GM13977 (cell line): ENCODE measurements around the gene IL25.
A peak's percentile ranks its signal among the peaks of the same experiment; 100 is the strongest.

Experiments
- DNase-seq: peaks from one replicate; pipeline ENCODE4 v3.0.0; 2012; ENCODE audit warnings: low spot score
- in situ Hi-C: fragments of 300-500 bp; cut with MboI; formaldehyde crosslinking; loops from one replicate; pipeline ENCODE4 v1.12.0; 2022; ENCODE audit warnings: low sequenced_read_pairs, low pct_unique_long_range_greater_than_20kb, mixed read lengths, inconsistent platforms; ENCODE audit not compliant: unreplicated experiment
- TF ChIP-seq, protein P1 (sequence below): IDR thresholded peaks from 2 replicates; pipeline ENCODE4 v1.5.1; 2012; ENCODE audit warnings: mild to moderate bottlenecking, control low read depth; ENCODE audit not compliant: insufficient read depth; ENCODE audit errors: extremely low read depth, missing control alignments

The IL25 gene

DNA sequence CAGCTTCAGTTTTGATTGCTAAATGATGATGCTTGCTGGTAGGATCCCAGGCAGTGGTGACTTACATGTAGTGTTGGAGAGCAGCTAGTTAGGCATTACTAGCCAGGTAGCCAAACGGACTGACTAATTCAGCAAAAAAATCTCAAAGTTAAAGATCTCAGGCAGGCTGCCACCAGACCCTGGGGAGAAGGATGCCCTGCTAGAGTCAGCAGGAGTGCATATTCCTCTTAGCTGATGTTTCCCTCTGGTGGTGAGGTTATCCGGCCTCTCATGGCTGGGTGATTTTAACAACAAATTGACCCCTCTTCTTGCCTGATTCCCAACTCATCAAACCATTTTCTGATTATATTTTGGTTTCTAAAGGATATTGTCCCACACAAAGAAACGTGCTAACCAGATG, 10.4 kb upstream of the IL25 start:
- in situ Hi-C loops: no loop called here
- TF ChIP-seq, protein P1, sequence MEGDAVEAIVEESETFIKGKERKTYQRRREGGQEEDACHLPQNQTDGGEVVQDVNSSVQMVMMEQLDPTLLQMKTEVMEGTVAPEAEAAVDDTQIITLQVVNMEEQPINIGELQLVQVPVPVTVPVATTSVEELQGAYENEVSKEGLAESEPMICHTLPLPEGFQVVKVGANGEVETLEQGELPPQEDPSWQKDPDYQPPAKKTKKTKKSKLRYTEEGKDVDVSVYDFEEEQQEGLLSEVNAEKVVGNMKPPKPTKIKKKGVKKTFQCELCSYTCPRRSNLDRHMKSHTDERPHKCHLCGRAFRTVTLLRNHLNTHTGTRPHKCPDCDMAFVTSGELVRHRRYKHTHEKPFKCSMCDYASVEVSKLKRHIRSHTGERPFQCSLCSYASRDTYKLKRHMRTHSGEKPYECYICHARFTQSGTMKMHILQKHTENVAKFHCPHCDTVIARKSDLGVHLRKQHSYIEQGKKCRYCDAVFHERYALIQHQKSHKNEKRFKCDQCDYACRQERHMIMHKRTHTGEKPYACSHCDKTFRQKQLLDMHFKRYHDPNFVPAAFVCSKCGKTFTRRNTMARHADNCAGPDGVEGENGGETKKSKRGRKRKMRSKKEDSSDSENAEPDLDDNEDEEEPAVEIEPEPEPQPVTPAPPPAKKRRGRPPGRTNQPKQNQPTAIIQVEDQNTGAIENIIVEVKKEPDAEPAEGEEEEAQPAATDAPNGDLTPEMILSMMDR: no peak
- DNase-seq: no peak

DNA sequence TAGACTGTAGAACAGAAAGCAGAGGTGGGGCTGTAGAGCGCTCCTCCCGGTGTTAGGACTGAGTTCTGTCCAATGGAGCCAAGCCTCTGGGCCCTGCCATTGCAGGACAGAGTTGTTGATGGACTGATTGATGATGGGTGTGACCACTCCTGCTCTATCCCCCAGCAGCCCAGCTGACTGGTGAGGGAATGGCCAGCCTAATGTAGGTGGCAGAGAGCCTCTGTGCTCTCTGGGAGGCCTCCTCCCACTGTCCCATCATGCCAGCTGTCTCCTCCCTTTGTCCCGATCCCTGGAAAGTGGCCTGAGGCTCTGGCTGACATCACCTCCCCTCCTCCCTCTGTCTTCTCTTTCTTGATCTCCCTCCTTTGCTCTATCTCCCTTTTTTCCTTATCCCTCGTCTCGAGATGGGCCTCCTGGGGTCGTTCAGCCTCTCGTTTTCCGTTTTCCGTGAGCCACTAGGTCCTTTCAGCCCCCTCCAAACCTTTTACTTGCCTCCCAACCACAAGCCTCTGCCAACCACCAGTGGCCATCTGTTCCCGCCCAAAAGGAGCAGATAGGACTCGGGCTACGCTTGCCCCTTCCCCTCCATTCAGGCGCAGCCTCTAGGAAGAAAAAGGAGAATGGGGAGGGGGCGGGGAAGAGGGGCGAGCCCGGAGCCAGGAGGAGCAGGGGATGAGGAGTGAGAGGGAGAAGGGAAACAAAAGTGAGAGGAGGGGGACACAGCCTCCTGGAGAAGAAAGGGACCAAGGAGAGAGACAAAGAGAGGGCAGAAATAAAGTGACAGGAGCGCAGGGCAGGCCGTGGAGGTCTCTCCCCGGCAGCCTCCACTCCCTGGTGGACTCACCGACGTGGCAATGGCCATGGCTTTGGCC, 8.2 kb upstream of the IL25 start:
- TF ChIP-seq, protein P1: no peak
- DNase-seq: no peak
- in situ Hi-C loops: no loop called here

DNA sequence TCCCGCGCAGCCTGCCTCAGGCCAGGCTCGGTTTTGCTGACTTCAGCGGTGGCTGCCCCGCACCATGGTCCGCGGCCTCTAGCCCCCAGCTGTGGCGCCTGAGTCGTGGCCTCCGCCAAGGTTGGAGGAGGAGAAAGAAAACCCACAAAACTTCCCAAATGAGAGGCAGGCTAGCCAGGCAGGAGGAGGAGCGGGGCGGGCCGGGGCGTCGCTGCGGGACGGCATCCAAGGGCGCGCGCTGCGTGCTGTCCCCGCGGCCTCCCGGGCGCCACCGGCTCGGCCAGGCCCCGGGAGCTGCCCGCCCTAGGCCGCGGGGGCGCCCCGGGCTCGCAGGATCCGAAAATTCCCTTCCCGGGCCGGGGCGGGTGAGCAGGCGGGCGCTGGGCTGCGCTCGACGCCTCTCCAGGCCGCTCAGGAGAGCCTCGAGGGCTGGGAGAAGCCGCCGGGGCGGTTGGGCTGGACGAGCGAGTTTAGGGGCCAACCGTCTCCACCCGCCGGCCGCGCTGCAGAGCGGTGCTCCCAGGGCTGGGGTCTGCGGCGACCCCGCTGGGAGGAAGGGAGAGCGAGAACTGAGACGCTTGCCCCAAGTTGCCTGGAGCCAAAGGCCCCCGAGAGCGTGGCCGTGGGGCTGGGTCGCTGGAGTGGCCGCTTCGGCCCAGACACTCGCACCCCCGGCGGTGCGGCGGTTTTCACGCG, 7.4 kb upstream of the IL25 start, which contains the start of gene EFS:
EFS (minus strand) TSS at position 137 of the 696 bp plus-strand sequence. CDS start 147 bp downstream, outside the sequence.
- in situ Hi-C loops: no loop called here
- TF ChIP-seq, protein P1: no peak
- DNase-seq: peak; percentile 48

DNA sequence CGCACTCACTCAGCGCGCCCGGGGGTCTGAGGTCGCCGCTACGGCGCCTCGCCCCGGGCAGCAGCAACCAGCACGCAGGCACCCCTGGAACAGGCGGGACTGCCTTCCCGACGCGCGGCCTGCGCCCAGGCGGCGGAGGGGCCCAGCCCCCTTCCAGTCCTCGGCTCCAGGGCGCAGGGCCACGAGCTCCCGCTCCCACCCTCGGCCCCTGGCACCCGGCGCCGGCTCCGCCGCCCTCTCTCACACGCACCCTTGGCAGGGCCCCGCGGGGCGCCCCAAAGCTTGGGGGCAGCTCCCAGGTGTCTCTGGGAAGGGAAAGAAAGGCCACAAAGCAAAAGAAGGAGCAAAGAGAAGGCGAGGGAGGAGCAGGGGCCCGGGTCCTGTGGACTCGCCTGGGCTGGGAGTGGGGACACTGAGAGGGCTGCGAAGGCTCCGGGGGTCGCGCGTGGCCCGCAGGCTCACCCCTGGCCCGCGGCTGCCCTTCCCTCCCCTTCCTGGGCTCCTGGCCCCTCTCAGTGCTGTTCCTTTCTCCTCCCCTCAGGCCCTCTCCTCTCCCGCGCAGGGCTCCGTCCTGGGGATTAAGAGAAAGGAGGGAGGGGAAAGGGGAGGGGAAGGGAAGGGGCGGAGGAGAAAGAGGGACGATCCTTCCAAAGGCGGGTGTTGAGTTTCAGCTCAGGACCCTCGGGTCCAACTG, 6.7 kb upstream of the IL25 start:
- in situ Hi-C loops: no loop called here
- TF ChIP-seq, protein P1: no peak
- DNase-seq: no peak

DNA sequence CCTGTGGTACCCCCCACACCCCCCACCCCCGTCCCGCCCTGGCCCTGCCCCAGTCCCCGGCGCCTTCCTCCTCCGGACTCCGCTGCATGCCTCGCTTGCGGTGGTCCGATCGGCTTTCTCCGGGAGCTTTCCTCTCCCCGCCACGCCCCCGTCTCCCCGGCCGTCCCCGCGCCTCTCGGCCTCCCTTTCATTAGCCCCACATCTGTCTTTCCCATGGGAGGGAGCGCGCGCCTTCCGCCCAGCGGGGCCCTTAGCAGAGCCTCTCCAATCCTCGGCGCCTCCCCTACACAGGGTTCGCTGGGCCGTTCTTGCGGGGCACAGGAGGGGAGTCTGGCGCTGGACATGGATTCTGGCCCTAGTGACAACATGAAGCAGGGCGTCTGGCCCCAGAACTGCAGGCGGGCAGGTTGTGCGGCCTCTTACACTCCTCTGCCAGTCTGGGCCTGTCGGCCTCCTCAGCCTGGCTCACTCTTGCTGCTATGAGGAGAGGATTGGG, 6.1 kb upstream of the IL25 start:
- TF ChIP-seq, protein P1: no peak
- in situ Hi-C loops: no loop called here
- DNase-seq: no peak

DNA sequence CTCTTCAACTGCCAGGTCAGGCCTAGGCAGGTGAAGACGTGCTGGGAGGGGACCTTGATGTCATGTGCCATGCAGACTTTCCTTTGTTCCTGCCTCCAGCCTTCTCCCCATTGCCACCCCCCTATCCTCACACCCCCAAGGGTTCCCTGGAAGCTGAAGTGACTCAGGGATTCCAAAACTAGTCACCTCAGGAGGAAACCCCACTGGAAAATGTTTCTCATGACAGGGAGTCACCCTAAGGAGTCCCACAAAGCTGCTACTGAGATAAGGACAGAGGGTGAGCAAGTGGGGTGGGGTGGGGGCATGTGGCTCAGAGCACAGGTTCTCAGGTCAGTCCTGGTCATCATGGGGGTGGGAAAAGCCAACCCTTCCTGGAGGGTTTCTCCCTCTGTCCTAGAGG, 2.4 kb upstream of the IL25 start:
- DNase-seq: no peak
- in situ Hi-C loops: no loop called here
- TF ChIP-seq, protein P1: no peak
